IMR-90 (cell line): ENCODE data around the gene TTC28. TPM values are rescaled to one million over a fixed set of nuclear protein-coding genes. Genes with fewer than 3 reads are reported as not detected.
A peak's percentile ranks its signal among the peaks of the same experiment; 100 is the strongest.

ENCODE experiments used
- ATAC-seq: fragments of 200-7000 bp; cut with Tn5 transposase; 2 replicates; pipeline ENCODE4 v1.9.1; 2020; ENCODE audit warnings: low read depth, mild to moderate bottlenecking, moderate library complexity
- BruUV-seq: library from RNA; stranded (reverse); fragments of 400-500 nt; replicated peaks from 2 replicates; lab custom pipeline; 2021; lab: Mats Ljungman, UMichigan
- CTCF ChIA-PET: fragments of 300-600 bp; formaldehyde crosslinking; extraction: SDS; loops from one replicate; lab custom pipeline; 2021; ENCODE audit warnings: antibody characterized with exemption; lab: Yijun Ruan, JAX
- POLR2A ChIA-PET: fragments of 300-600 bp; sonication (Branson Sonifier 250); formaldehyde crosslinking; loops from one replicate; lab custom pipeline; 2022; ENCODE audit warnings: antibody characterized with exemption; ENCODE audit not compliant: unreplicated experiment; lab: Charles Lee
- DNase-seq: peaks from one replicate; pipeline ENCODE4 v3.0.0; 2013
- H2AFZ ChIP-seq: replicated peaks from 2 replicates; pipeline ENCODE3; 2013; ENCODE audit warnings: low read length, mild to moderate bottlenecking; ENCODE audit not compliant: poor library complexity
- H2AK5ac ChIP-seq: 2 replicates; pipeline ENCODE4 v1.6.1; 2013; ENCODE audit warnings: low read depth, low read length, inconsistent platforms
- H2AK9ac ChIP-seq: replicated peaks from 2 replicates; pipeline ENCODE3; 2013; ENCODE audit warnings: mild to moderate bottlenecking, low read depth, low read length, moderate library complexity; ENCODE audit not compliant: poor library complexity
- H2BK120ac ChIP-seq: 2 replicates; pipeline ENCODE4 v1.6.1; 2013; ENCODE audit warnings: low read depth, low read length, inconsistent platforms
- H2BK15ac ChIP-seq: 3 replicates; pipeline ENCODE4 v1.6.1; 2013; ENCODE audit warnings: low read depth, low read length, inconsistent platforms
- H2BK20ac ChIP-seq: 2 replicates; pipeline ENCODE4 v1.6.1; 2013; ENCODE audit warnings: low read depth, mild to moderate bottlenecking, inconsistent platforms, low read length, moderate library complexity
- H2BK5ac ChIP-seq: 2 replicates; pipeline ENCODE4 v1.6.1; 2013; ENCODE audit warnings: mild to moderate bottlenecking, low read depth, low read length, inconsistent platforms; ENCODE audit not compliant: poor library complexity, severe bottlenecking
- H3K14ac ChIP-seq: replicated peaks from 2 replicates; pipeline ENCODE4 v1.6.1; 2013; ENCODE audit warnings: low read depth, low read length, inconsistent platforms
- H3K18ac ChIP-seq: 2 replicates; pipeline ENCODE4 v1.6.1; 2013; ENCODE audit warnings: low read depth, low read length, control low read depth
- H3K23ac ChIP-seq: 2 replicates; pipeline ENCODE4 v1.6.1; 2013; ENCODE audit warnings: low read depth, low read length, inconsistent platforms
- H3K27ac ChIP-seq: 2 replicates; pipeline ENCODE4 v1.5.1; 2013; ENCODE audit warnings: mild to moderate bottlenecking, control low read depth, low read length; ENCODE audit not compliant: insufficient read depth
- H3K27me3 ChIP-seq: 2 replicates; pipeline ENCODE4 v1.6.1; 2013; ENCODE audit warnings: low read length; ENCODE audit not compliant: control insufficient read depth, insufficient read depth
- H3K36me3 ChIP-seq: 2 replicates; pipeline ENCODE4 v1.6.1; 2013; ENCODE audit warnings: low read length, mixed read lengths; ENCODE audit not compliant: control insufficient read depth, insufficient read depth
- H3K4ac ChIP-seq: 2 replicates; pipeline ENCODE4 v1.6.1; 2013; ENCODE audit warnings: low read depth, low read length, inconsistent platforms
- H3K4me1 ChIP-seq: 2 replicates; pipeline ENCODE4 v1.6.1; 2013; ENCODE audit warnings: low read length, mixed read lengths; ENCODE audit not compliant: control insufficient read depth, insufficient read depth
- H3K4me2 ChIP-seq: 2 replicates; pipeline ENCODE4 v1.6.1; 2013; ENCODE audit warnings: low read depth, mild to moderate bottlenecking, control low read depth, low read length, moderate library complexity
- H3K4me3 ChIP-seq: 2 replicates; pipeline ENCODE4 v1.5.1; 2013; ENCODE audit warnings: low read depth, mild to moderate bottlenecking, control low read depth, low read length, moderate library complexity; ENCODE audit not compliant: insufficient read depth
- H3K56ac ChIP-seq: 2 replicates; pipeline ENCODE4 v1.6.1; 2013; ENCODE audit warnings: low read length, inconsistent platforms; ENCODE audit not compliant: insufficient read depth; ENCODE audit errors: extremely low read depth
- H3K79me1 ChIP-seq, 2 experiments: 2 replicates each; pipeline ENCODE4 v1.6.1; 2013; ENCODE audit warnings: low read length in 2 of 2, inconsistent platforms in 1 of 2, low read depth in 1 of 2
- H3K9ac ChIP-seq: 2 replicates; pipeline ENCODE4 v1.6.1; 2013; ENCODE audit warnings: low read depth, low read length, control low read depth
- H3K9me1 ChIP-seq: 2 replicates; pipeline ENCODE4 v1.6.1; 2013; ENCODE audit warnings: low read length, inconsistent platforms; ENCODE audit not compliant: insufficient read depth
- H3K9me3 ChIP-seq: 2 replicates; pipeline ENCODE4 v1.6.1; 2013; ENCODE audit warnings: low read length; ENCODE audit not compliant: control insufficient read depth, insufficient read depth
- H4K20me1 ChIP-seq: 2 replicates; pipeline ENCODE4 v1.6.1; 2013; ENCODE audit warnings: low read length, inconsistent platforms; ENCODE audit not compliant: insufficient read depth
- H4K5ac ChIP-seq: 2 replicates; pipeline ENCODE4 v1.6.1; 2013; ENCODE audit warnings: mild to moderate bottlenecking, low read depth, low read length, control low read depth
- H4K8ac ChIP-seq, 2 experiments: 2 replicates each; pipeline ENCODE4 v1.6.1; 2013; ENCODE audit warnings: low read depth in 2 of 2, low read length in 2 of 2, control low read depth in 1 of 2, inconsistent platforms in 1 of 2
- H4K91ac ChIP-seq: 2 replicates; pipeline ENCODE4 v1.6.1; 2013; ENCODE audit warnings: low read depth, low read length, inconsistent platforms; ENCODE audit not compliant: insufficient read depth
- BHLHE40 ChIP-seq: fragments of 150-350 bp; IDR thresholded peaks from 2 replicates; pipeline ENCODE4 v1.6.1; 2016; ENCODE audit warnings: mild to moderate bottlenecking, low read depth, low read length
- CEBPB ChIP-seq: IDR thresholded peaks from 2 replicates; pipeline ENCODE4 v1.6.1; 2012; ENCODE audit warnings: low read depth, low read length, improper control_type of control experiment
- FOS ChIP-seq: fragments of 150-350 bp; IDR thresholded peaks from 2 replicates; pipeline ENCODE4 v1.6.1; 2016; ENCODE audit warnings: low read depth, low read length
- MAFK ChIP-seq: IDR thresholded peaks from 2 replicates; pipeline ENCODE4 v1.6.1; 2012; ENCODE audit warnings: low read depth, low read length, improper control_type of control experiment
- MAZ ChIP-seq: IDR thresholded peaks from 2 replicates; pipeline ENCODE4 v1.6.1; 2012; ENCODE audit warnings: low read depth, mild to moderate bottlenecking, low read length, improper control_type of control experiment, moderate library complexity, borderline replicate concordance
- POLR2A ChIP-seq: IDR thresholded peaks from 2 replicates; pipeline ENCODE4 v1.6.1; 2012; ENCODE audit warnings: mild to moderate bottlenecking, low read depth, low read length
- RAD21 ChIP-seq: IDR thresholded peaks from 2 replicates; pipeline ENCODE4 v1.6.1; 2012; ENCODE audit warnings: low read length, improper control_type of control experiment
- RCOR1 ChIP-seq: IDR thresholded peaks from 2 replicates; pipeline ENCODE4 v1.6.1; 2012; ENCODE audit warnings: mild to moderate bottlenecking, low read length, improper control_type of control experiment; ENCODE audit not compliant: insufficient replicate concordance
- RFX5 ChIP-seq: IDR thresholded peaks from 2 replicates; pipeline ENCODE4 v1.8.0; 2012; ENCODE audit warnings: low read depth, mild to moderate bottlenecking, low read length, moderate library complexity
- USF2 ChIP-seq: fragments of 150-350 bp; IDR thresholded peaks from 2 replicates; pipeline ENCODE4 v1.6.1; 2017; ENCODE audit warnings: mild to moderate bottlenecking, antibody characterized with exemption, low read length, low read depth
- WGBS, 2 experiments: methylation state at CpG; one replicate each; pipeline versions ENCODE4 v1.1.5 to v1.1.7; 2013; ENCODE audit warnings: missing lambda C conversion rate in 2 of 2; ENCODE audit not compliant: insufficient read length in 1 of 2; ENCODE audit errors: extremely low coverage in 2 of 2; 5-methylcytosine and 5-hydroxymethylcytosine counted together
- dilution Hi-C: fragments of 300-500 bp; cut with HindIII; formaldehyde crosslinking; loops from one replicate; pipeline ENCODE4 v1.14.3; 2018; ENCODE audit warnings: low sequenced_read_pairs; ENCODE audit not compliant: unreplicated experiment
- in situ Hi-C: fragments of 300-500 bp; cut with MboI; formaldehyde crosslinking; loops from 3 replicates; pipeline ENCODE4 v1.14.3; 2019; ENCODE audit warnings: low sequenced_read_pairs, inconsistent platforms, mixed read lengths
- intact Hi-C: fragments of 100-400 bp; cut with micrococcal nuclease; formaldehyde crosslinking; loops from 2 replicates; pipeline ENCODE4 v1.10.0; 2022
- polyA plus RNA-seq, 3 experiments: library from polyadenylated mRNA; depleted of rRNA; stranded (reverse); fragments of >200 nt; gene quantifications; 2 replicates each; pipeline ENCODE4 v1.2.3, GENCODE V29; 2012; ENCODE audit warnings: low replicate concordance in 1 of 3
- total RNA-seq: library from RNA; depleted of rRNA; stranded (reverse); fragments of >200 nt; gene quantifications from 2 replicates; pipeline ENCODE4 v1.2.3, GENCODE V29; 2012
- TF ChIP-seq, protein P1 (sequence below): fragments of 150-350 bp; IDR thresholded peaks from 2 replicates; pipeline ENCODE4 v1.6.1; 2016; ENCODE audit warnings: low read depth, mild to moderate bottlenecking, low read length, moderate library complexity, borderline replicate concordance
- TF ChIP-seq, protein P2 (sequence below): conservative IDR thresholded peaks from 2 replicates; pipeline ENCODE4 v1.5.1; 2012; ENCODE audit warnings: mild to moderate bottlenecking, low read depth, low read length, improper control_type of control experiment

The TTC28 gene
- total and polyA plus RNA-seq, 2 of the 4 experiments (the other 2 are of a cell fraction): 5.6 to 13.3 TPM

DNA sequence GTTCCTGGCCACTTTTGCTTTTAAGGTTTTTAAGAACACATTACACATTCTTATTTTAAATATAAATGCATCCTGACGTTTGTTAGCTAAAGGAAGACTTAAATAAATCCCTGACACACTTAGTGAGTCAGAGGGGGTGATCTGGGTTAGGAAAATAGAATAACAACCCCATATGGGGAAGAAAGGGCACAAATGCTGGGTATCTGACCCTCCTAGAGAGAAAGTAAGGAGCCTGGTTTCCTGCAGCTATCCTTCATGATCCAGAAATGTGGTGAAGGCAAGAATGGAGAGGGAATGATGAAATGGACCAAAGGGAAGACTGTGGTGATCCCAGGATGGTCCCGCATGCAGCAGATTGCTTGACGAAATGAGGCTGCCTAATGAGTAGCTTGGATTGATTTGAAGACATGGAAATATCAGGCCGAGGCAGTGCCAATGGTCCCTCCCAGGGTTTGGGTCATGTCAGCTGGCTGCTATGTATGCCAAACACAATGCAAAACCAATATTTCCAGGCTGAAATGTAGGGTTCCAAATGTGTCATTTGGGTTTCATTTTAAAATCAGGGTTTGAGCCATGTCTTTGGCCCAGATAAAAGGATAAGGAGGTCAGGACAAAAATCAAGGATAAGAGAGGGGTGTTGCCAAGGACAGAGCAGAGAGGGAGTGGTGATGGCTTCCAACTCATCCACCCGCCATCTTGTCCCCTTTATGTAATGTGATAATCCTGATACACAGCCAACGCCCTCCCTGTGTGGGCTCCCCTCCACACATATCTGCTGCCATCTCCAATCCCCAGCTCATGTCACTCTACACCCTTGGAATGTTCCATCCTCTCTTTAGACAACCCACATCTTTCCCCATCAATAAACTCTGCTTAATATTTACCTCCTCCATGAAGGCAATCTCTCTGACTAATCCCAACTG is 625.5 kb downstream of the TTC28 start:
- Histone ChIP-seq H3K4me2 (no peak overlapping the region), H3K9me1 (no peaks in the 10 kb centered on the region), H2BK5ac (no peak overlapping the region), H4K5ac (no peak overlapping the region), H3K27me3 (no peaks in the 10 kb centered on the region), H3K36me3 (peaks cover 4% of the 10 kb centered on the region; the same call in 1 of the 2 replicates), H2BK15ac (peak overlapping the region; percentile 5; the same call in 1 of the 3 replicates), H2AK5ac (peak overlapping the region; percentile 46), H3K4me3 (no peak overlapping the region), H4K8ac (no peak overlapping the region), H3K27ac (peak overlapping the region; percentile 2; the same call in 1 of the 2 replicates), H3K14ac (0 out of 2 replicates have a peak overlapping the region, but pooled peaks have one; percentile 68), H3K79me1 (0 out of 4 replicates have a peak, but pooled peaks cover 0 to 2% of the 10 kb centered on the region in 2 experiments), H3K9me3 (no peaks in the 10 kb centered on the region), H3K23ac (0 out of 2 replicates have a peak overlapping the region, but pooled peaks have one; percentile 16), H2BK120ac (peak overlapping the region; percentile 18; the same call in 1 of the 2 replicates), H3K4me1 (peaks cover 3% of the 10 kb centered on the region; the same call in 1 of the 2 replicates), H2AK9ac (no peak overlapping the region), H3K56ac (no peak overlapping the region), H3K9ac (no peak overlapping the region), H3K18ac (no peak overlapping the region; the same call in 1 of the 2 replicates), H4K91ac (peak overlapping the region; percentile 18; the same call in 1 of the 2 replicates), H2AFZ (no peak overlapping the region), H2BK20ac (no peak overlapping the region; the same call in 1 of the 2 replicates), H4K20me1 (no peaks in the 10 kb centered on the region; the same call in 1 of the 2 replicates), H3K4ac (peak overlapping the region; percentile 61; the same call in 1 of the 2 replicates)
- ATAC-seq (peak; percentile 63), DNase-seq (peak; percentile 62)
- ChIA-PET POLR2A (no interaction called here), CTCF (no interaction called here)
- BruUV-seq: no TSS peak
- WGBS, 2 experiments: 93% methylated on average over 3 of the region's 6 CpGs; no CpG with 5 or more reads in 1 of the 2 experiments
- in situ Hi-C loops: loop anchor here (5.0 to 25.0 kb wide), 3 partner anchors 383 to 781 kb away; no protein-coding TSS in a partner anchor
- intact Hi-C loops: loop anchor here (5.0 kb wide), 2 partner anchors 208 to 288 kb away; no protein-coding TSS in a partner anchor
- dilution Hi-C loops: no loop called here
- TF ChIP-seq MAZ (no peak), USF2 (no peak), MAFK (no peak), BHLHE40 (no peak), POLR2A (no peak), FOS (no peak), RCOR1 (no peak), RFX5 (no peak), CEBPB (no peak), RAD21 (no peak)
- TF ChIP-seq, protein P1, sequence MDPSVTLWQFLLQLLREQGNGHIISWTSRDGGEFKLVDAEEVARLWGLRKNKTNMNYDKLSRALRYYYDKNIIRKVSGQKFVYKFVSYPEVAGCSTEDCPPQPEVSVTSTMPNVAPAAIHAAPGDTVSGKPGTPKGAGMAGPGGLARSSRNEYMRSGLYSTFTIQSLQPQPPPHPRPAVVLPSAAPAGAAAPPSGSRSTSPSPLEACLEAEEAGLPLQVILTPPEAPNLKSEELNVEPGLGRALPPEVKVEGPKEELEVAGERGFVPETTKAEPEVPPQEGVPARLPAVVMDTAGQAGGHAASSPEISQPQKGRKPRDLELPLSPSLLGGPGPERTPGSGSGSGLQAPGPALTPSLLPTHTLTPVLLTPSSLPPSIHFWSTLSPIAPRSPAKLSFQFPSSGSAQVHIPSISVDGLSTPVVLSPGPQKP: no peak
- TF ChIP-seq, protein P2, sequence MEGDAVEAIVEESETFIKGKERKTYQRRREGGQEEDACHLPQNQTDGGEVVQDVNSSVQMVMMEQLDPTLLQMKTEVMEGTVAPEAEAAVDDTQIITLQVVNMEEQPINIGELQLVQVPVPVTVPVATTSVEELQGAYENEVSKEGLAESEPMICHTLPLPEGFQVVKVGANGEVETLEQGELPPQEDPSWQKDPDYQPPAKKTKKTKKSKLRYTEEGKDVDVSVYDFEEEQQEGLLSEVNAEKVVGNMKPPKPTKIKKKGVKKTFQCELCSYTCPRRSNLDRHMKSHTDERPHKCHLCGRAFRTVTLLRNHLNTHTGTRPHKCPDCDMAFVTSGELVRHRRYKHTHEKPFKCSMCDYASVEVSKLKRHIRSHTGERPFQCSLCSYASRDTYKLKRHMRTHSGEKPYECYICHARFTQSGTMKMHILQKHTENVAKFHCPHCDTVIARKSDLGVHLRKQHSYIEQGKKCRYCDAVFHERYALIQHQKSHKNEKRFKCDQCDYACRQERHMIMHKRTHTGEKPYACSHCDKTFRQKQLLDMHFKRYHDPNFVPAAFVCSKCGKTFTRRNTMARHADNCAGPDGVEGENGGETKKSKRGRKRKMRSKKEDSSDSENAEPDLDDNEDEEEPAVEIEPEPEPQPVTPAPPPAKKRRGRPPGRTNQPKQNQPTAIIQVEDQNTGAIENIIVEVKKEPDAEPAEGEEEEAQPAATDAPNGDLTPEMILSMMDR: no peak
